Transverse colon (tissue), 4 donors: ENCODE results near the gene LRRC4C. TPM values are rescaled to one million over a fixed set of nuclear protein-coding genes. Genes with fewer than 3 reads are reported as not detected.

Source experiments
- DNase-seq: peaks from one replicate; pipeline ENCODE4 v3.0.0-alpha.2; 2019
- H3K27ac ChIP-seq, 4 donors: fragments of 200-600 bp; sonication (generic); 2 replicates each; pipeline ENCODE4 v1.5.1; 2016 to 2018; ENCODE audit warnings: inconsistent platforms in 4 of 4
- H3K27me3 ChIP-seq: fragments of 200-600 bp; sonication (generic); 2 replicates; pipeline ENCODE4 v1.5.1; 2017; ENCODE audit warnings: inconsistent platforms
- H3K36me3 ChIP-seq, 4 donors: fragments of 200-600 bp; sonication (generic); 2 replicates each; pipeline ENCODE4 v1.5.1; 2017 to 2019; ENCODE audit warnings: inconsistent platforms in 4 of 4
- H3K4me1 ChIP-seq, 4 donors: fragments of 200-600 bp; sonication (generic); 2 replicates each; pipeline ENCODE4 v1.5.1; 2017 to 2020; ENCODE audit warnings: inconsistent platforms in 4 of 4
- H3K4me3 ChIP-seq, 4 donors: fragments of 200-600 bp; sonication (generic); 1 replicate in 1 of 4; 2 replicates in 3 of 4; pipeline versions ENCODE4 v1.5.1 to v1.6.1; 2017 to 2019; ENCODE audit warnings: inconsistent platforms in 4 of 4
- H3K9me3 ChIP-seq, 2 donors: fragments of 200-600 bp; sonication (generic); 2 replicates each; pipeline ENCODE4 v1.5.1; 2017 to 2019; ENCODE audit warnings: inconsistent platforms in 2 of 2
- EP300 ChIP-seq: sonication (generic); formaldehyde crosslinking; IDR thresholded peaks from one replicate; pipeline ENCODE4 v1.6.1; 2017; ENCODE audit warnings: antibody characterized with exemption, low read depth
- POLR2A ChIP-seq: fragments of 450-650 bp; IDR thresholded peaks from one replicate; pipeline ENCODE4 v1.6.1; 2016; ENCODE audit warnings: antibody characterized with exemption, mild to moderate bottlenecking, moderate library complexity
- POLR2AphosphoS5 ChIP-seq, 3 donors: sonication (generic); formaldehyde crosslinking; IDR thresholded peaks; one replicate each; pipeline ENCODE4 v1.6.1; 2016; ENCODE audit warnings: antibody characterized with exemption in 3 of 3
- WGBS, 2 donors: methylation state at CpG; one replicate each; pipeline ENCODE4 v1.1.5; 2018; ENCODE audit warnings: low coverage in 1 of 2; 5-methylcytosine and 5-hydroxymethylcytosine counted together
- in situ Hi-C, 4 donors: fragments of 200-750 bp; cut with MboI; loops; one replicate each; pipeline versions ENCODE4 v1.15.0 to v1.15.1; 2017; ENCODE audit warnings: low sequenced_read_pairs in 3 of 4, low pct_ligation_motif_present in 1 of 4, low pct_unique_long_range_greater_than_20kb in 1 of 4
- intact Hi-C: fragments of 100-400 bp; cut with DNase I; formaldehyde crosslinking; loops from one replicate; pipeline ENCODE4 v1.15.1; 2023; ENCODE audit warnings: low total_unique reads
- total RNA-seq, 4 donors: library from RNA; depleted of rRNA; stranded (reverse); fragments of >200 nt; gene quantifications; one replicate each; pipeline ENCODE4 v1.1.0, GENCODE V29; 2016
- TF ChIP-seq, protein P1 (sequence below), 5 experiments: fragments of 200-600 bp in 3 of 5; fragments of 450-650 bp in 2 of 5; sonication (generic) in 3 of 5; IDR thresholded peaks; 1 replicate in 2 of 5; 2 replicates in 3 of 5; pipeline ENCODE4 v1.5.1; 2016 to 2017; ENCODE audit warnings: antibody characterized with exemption in 5 of 5, inconsistent platforms in 3 of 5, mild to moderate bottlenecking in 2 of 5, moderate library complexity in 1 of 5

Gene LRRC4C
- total RNA-seq, 4 donors from 2014 or later = 0.55 to 1.9 (median 0.64) TPM; not detected in 1

DNA sequence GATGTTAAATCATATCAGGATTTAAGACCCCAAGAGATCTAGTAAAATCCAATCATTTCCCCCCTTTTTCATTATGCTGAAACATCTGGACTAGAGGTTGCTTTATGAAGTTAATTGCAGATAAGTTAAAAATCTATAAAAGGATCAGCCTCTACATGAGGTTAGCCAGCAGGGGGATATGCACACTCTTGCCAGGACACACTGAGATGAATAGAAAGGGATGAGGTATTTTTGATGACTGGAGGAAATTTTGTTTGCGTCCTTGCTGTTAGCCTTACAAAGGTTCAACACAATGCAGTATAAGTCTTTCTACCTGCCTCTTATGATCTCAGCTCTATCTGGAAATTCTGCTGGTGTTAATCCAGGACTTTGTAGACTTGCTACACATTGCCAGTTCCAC lies 1034.3 kb downstream of the LRRC4C start:
- TF ChIP-seq POLR2A = no peak
- no peak for TF ChIP-seq POLR2AphosphoS5 (IDR thresholded peaks at IDR 0.05)
- TF ChIP-seq EP300 = no peak
- Histone ChIP-seq H3K27ac (no peak overlapping the region), H3K27me3 (no peaks in the 10 kb centered on the region), H3K4me3 (no peak overlapping the region), H3K36me3 (no peaks in the 10 kb centered on the region), H3K4me1 (no peaks in the 10 kb centered on the region), H3K9me3 (peaks cover 0 to 3% of the 10 kb centered on the region in 2 donors)
- intact Hi-C loops = no loop called here
- in situ Hi-C loops = no loop called here
- 92 to 100% methylated on average over 1 of the region's 1 CpG for WGBS, 2 donors
- DNase-seq = no peak

DNA sequence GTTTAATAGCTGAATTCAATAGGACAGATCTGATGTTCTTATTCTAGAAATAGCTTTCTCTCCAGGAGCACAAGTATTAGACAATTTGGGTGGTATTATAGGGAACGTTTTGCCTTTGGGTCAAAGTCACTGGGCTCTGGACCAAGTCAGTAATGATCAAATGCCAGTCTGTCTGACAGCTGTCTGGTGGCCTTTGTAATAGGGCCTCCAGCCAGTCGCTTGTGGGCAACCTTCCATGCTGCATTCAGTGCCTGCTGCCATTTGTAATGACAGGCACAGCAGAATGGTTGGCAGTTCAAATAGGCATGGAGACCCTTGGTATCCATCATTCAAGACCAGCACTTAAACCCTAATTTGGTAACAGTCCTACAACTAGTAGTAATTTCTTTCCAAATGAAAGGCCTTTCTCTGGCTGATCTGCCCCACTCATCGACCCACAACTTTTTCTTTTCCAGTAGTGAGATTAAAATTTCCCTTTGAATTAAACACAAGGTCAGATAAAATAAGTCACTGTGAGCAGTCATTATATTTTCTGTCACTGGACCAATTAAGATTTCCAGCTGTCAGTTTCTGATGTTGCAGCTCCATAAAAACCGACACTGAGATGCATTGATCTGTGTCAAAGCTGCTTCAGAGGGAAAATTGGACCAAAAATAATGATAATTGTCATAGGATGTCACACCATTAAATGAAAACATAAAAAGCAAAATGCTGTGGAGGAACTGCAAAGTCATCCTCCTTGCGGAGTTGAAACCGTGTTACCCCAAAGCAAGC lies 1038.1 kb downstream of the LRRC4C start:
- Histone ChIP-seq H3K36me3 (no peaks in the 10 kb centered on the region), H3K4me1 (no peaks in the 10 kb centered on the region), H3K27me3 (no peaks in the 10 kb centered on the region), H3K9me3 (no peaks in the 10 kb centered on the region), H3K4me3 (no peak overlapping the region), H3K27ac (no peak overlapping the region)
- WGBS, 2 donors = 72 to 80% methylated on average over 4 to 6 of the region's 6 CpGs
- DNase-seq = no peak
- in situ Hi-C loops = no loop called here
- TF ChIP-seq POLR2A (no peak), POLR2AphosphoS5 (IDR thresholded peaks at IDR 0.05) (no peak), EP300 (no peak)
- TF ChIP-seq, protein P1, sequence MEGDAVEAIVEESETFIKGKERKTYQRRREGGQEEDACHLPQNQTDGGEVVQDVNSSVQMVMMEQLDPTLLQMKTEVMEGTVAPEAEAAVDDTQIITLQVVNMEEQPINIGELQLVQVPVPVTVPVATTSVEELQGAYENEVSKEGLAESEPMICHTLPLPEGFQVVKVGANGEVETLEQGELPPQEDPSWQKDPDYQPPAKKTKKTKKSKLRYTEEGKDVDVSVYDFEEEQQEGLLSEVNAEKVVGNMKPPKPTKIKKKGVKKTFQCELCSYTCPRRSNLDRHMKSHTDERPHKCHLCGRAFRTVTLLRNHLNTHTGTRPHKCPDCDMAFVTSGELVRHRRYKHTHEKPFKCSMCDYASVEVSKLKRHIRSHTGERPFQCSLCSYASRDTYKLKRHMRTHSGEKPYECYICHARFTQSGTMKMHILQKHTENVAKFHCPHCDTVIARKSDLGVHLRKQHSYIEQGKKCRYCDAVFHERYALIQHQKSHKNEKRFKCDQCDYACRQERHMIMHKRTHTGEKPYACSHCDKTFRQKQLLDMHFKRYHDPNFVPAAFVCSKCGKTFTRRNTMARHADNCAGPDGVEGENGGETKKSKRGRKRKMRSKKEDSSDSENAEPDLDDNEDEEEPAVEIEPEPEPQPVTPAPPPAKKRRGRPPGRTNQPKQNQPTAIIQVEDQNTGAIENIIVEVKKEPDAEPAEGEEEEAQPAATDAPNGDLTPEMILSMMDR (IDR thresholded peaks at IDR 0.05) = no peak
- intact Hi-C loops = no loop called here

DNA sequence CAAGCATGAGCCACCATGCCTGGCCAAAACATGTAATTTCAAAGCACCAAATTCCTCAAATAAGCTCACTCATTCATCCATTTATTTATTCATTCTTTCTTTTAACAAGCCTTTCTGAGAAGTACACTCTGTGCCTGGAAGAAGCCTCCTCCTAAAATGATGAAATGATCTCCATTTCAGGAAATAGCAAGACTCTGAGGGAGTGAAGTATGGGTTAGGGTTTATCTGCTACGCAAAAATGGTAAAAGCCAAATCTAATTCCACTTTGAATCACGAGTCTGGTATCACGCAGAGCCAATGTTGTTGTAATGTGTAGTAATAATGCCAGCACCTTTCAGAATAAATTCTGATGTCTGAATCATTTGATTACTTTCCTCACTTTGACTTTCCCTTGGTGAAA lies 1041.8 kb downstream of the LRRC4C start:
- WGBS, 2 donors = 69 to 75% methylated on average over 3 of the region's 3 CpGs
- intact Hi-C loops = no loop called here

DNA sequence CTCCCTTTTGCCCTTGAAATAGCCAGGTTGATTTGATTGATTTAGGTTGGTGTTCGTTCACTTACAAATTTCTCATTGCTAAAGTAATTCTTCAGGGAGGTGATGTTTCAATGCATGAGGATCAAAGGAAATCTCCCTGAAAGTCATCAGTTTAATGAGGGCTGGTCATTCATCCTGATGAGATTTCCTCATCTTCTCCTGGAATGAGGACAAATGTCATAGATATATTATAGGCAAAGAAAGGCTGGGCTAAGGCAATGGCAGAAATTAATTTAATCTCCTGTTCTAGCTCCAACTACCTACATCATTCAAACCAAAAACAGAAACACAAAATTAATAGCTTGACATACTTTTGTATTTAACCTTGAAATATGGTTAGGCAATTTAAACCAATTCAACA lies 1052.1 kb downstream of the LRRC4C start:
- WGBS, 2 donors = 40 to 42% methylated on average over 1 of the region's 1 CpG
- Histone ChIP-seq H3K4me1 (no peaks in the 10 kb centered on the region), H3K9me3 (no peaks in the 10 kb centered on the region), H3K36me3 (no peaks in the 10 kb centered on the region), H3K4me3 (no peak overlapping the region), H3K27ac (no peak overlapping the region), H3K27me3 (no peaks in the 10 kb centered on the region)
- intact Hi-C loops = no loop called here
- in situ Hi-C loops = no loop called here
- TF ChIP-seq, protein P1 (IDR thresholded peaks at IDR 0.05) = no peak
- TF ChIP-seq EP300 (no peak), POLR2A (no peak), POLR2AphosphoS5 (IDR thresholded peaks at IDR 0.05) (no peak)
- no peak for DNase-seq

More for the DNA sequence above, 1041.8 kb downstream of the LRRC4C start:
- in situ Hi-C loops = no loop called here
- DNase-seq = no peak
- no peaks in the 10 kb centered on the region for H3K27me3 ChIP-seq
- H3K9me3 ChIP-seq = no peaks in the 10 kb centered on the region
- H3K27ac ChIP-seq = no peak overlapping the region
- no peak for TF ChIP-seq EP300
- TF ChIP-seq, protein P1 (IDR thresholded peaks at IDR 0.05) = no peak
- no peak overlapping the region for H3K4me3 ChIP-seq
- no peaks in the 10 kb centered on the region for H3K36me3 ChIP-seq
- H3K4me1 ChIP-seq = no peaks in the 10 kb centered on the region

GRCh38 chr11:40405614-40406013 lies 1053.8 kb downstream of the LRRC4C start:
- Histone ChIP-seq H3K27ac (no peak overlapping the region), H3K4me1 (no peaks in the 10 kb centered on the region), H3K9me3 (no peaks in the 10 kb centered on the region), H3K4me3 (no peak overlapping the region), H3K27me3 (no peaks in the 10 kb centered on the region), H3K36me3 (no peaks in the 10 kb centered on the region)
- TF ChIP-seq, protein P1 (IDR thresholded peaks at IDR 0.05) = no peak
- no peak for TF ChIP-seq EP300
- TF ChIP-seq POLR2AphosphoS5 (IDR thresholded peaks at IDR 0.05) = no peak
- TF ChIP-seq POLR2A = no peak
- DNase-seq = no peak
- intact Hi-C loops = no loop called here
- in situ Hi-C loops = no loop called here
- WGBS, 2 donors = 92% methylated on average over 1 of the region's 1 CpG
